ENCODE data around the gene ERC1.
"Not testable (repeated sequence)": the region's sequence is repeated elsewhere in the genome, so short reads cannot be mapped to it uniquely, and the experiment has no call there.

Gene ERC1

DNA sequence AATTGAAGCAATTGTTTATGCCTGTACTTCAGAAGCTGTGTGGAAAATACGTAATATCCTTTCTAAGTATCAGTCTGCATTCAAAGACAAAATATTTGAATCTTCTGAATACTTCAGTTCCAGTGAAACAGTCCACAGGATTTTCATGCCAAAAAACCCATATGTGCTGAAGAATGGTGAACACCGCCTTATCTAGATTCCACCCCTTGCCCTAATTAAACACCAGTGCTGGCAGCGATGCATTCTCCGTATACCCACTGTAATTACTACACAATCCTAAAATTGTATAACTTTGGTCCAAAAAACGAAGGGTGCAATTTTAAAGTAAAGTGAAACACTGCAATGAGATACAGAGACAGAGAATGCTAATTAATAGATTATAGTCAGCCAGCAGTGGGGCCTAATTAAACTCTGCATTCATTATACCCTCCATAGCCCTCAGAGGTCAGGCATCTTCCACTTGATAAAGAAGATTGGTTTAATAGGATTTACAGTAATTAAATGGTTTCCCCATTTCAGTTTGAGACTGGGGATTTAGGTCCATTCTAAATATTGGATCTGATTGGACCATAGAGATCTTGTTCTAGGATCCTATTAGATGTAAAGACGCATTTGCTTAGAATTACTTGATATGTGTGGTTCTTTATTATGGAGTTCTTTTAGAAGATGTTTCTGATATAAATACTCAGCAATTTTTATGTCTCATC is 43.9 kb downstream of the ERC1 start:
- no peak for DNase-seq

DNA sequence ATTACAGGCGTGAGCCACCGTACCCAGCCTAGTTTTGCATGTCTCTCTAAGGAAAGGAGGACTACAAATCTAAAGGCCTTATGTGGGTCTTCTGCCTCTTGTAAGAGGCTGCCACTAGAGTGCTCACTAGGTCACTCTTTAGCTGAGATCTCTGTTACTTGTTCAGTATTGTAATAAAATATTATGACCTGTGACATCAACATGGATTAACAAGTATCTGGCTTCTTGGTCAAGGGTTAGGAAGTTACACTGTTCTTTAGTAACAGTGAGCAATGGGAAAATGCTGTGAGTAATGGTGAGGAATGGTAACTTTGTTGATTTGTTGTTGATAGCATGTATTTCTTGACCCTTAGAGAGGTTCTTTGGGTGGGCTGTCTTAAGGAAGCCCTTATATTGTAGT is 50.5 kb downstream of the ERC1 start:
- DNase-seq, result no peak

DNA sequence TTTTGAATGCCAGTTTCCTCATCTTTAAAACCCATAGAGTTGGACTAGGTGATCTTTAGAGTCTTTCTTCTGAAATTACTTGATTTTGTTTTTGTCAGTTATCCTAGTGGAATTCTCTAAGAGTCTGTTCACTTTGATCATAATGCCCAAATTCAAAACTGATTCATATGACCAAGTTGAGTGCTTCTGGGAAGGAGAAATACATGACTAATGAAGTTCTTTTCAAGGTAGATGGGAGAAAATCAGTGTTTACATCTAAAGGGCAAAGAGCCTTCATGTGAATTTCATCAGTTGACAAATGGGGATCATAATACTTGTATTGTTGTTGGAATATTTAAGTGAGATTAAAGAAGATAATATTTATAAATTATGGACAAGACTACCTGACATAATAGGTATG is 53.2 kb downstream of the ERC1 start:
- DNase-seq, result peak; percentile 11

DNA sequence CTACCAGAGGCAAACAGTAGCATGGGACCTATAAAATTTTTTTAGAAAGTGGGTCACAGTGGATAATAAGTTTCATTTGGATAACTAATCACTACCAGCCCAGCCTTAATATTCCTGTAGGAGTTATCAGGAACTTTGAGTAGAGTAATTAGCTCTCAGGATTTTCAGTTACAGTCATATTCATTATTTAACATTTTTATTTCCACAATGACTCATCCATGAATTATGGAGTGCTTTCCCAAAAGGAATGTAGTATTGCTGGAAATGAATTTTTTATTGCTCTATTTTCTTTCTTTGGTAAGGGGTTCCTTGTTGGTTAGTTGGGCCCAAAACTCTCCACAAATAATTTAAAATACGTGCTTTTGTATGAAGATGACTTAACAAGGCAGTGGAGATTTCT is 53.7 kb downstream of the ERC1 start:
- DNase-seq, result peak; percentile 67

DNA sequence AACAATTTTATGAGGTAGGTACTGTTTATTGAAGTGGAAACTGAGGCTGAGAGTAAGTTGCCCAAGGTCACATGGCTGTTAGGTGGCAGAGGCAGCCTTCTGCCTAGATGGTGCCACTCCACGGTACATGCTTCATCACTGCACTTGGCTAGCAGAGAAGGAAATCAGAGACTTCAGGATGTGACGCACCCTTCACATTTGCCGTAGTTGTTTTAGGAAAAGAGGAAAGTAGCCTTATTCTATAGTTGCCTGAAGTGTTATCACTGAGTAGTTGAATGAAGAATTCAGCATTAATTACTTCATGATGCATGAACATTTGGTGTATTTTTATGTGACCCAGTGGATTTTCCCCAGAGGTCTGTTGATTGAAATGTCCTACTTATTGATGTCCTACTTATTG is 55.7 kb downstream of the ERC1 start:
- no peak for DNase-seq

DNA sequence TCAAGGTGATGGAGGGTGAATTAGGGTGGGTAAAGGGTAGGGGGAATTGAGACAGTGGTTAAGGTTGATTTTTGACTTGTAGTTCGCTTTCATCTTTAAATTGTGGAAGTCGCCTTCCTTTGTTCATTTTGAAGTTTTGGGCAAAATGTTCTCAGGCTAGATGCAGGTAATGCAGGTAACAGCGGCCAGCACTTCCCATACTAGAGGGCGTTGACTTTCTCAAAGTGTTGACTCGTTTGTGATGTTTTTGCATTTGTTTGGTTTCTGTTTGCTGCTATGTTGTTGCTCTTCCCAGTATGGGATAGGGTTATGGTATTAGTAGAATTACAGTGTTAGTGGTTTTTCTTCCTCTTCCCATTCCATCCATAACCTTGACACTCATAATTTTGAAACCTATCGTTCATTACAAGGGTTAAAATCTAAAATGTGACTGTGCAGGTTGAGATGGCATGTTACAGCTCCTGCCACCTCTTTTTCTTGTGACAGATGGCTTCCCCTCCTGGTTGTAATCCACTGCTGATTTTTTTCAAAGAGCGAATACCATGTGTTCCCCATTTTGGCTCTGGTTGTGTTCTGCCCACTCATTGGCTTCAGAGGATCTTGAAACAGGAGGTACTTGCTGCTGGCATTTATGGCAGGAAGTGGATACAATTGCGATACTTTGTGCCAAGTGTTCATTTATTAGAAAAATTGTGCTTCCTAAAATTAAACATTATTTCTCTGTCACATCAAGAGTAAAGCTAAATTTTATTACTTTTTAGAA is 57.1 kb downstream of the ERC1 start:
- DNase-seq, result no peak

DNA sequence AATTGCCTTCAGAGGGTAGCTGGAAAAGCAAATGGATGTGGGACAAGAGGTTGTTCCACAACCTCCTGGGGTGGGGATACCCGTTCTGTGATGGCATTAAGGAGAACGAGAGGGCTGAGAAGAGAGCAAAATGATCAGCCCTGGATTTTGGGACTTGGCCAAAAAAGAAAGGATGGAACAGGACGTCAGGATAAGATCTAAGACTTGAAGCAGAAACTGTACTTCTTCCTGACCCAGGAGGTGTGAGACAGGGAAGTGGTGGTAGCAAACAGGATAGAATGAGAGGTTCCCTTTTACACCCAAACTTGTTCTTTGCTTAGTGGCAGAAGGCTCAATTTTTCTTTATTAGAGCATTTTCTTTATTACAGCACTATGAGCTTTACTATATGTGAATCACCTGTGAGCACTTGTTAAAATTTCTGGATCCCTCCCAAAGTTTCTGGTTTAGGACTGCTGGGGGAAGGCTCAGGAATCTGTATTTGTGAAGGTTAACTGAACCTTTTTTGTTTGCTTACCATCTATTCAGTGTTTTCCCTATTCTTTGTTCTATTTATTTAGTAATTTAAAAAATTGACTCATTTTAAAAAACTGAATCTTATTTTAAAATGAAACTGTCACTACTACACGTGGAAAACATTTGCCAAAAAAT is 59.2 kb downstream of the ERC1 start:
- no peak for DNase-seq

DNA sequence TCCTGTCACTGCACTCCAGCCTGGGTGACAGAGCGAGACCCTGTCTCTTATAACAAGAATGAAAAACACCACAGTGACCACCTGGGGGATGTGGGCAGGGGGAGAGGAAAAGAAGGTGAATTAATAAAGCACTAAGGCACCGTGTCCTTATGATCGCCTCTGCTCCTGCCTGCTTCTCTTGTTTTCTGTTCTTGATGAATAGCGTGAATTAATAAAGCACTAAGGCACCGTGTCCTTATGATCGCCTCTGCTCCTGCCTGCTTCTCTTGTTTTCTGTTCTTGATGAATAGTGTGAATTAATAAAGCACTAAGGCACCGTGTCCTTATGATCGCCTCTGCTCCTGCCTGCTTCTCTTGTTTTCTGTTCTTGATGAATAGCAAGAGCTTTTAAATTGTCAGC is 60.6 kb downstream of the ERC1 start:
- DNase-seq, result not testable (repeated sequence)

DNA sequence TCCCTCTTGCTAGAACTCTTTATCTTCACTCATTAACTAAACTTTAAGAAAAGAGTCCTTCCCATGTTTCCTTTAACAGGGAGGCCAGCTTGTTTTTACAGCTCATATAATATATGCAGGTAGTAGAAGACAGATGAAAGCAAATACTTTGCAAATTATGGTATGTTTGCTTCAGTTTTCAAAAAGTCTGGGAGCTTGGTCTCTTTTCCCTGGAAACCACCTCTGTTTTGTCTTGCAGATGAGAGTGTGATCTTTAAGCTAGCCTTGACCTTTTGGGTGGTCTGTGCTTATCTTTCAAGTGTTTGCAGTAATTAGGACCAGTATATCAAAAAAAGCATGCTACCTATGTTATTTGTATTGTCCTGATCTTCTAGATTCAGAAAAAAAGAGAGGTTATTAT is 62.7 kb downstream of the ERC1 start:
- DNase-seq, result no peak

DNA sequence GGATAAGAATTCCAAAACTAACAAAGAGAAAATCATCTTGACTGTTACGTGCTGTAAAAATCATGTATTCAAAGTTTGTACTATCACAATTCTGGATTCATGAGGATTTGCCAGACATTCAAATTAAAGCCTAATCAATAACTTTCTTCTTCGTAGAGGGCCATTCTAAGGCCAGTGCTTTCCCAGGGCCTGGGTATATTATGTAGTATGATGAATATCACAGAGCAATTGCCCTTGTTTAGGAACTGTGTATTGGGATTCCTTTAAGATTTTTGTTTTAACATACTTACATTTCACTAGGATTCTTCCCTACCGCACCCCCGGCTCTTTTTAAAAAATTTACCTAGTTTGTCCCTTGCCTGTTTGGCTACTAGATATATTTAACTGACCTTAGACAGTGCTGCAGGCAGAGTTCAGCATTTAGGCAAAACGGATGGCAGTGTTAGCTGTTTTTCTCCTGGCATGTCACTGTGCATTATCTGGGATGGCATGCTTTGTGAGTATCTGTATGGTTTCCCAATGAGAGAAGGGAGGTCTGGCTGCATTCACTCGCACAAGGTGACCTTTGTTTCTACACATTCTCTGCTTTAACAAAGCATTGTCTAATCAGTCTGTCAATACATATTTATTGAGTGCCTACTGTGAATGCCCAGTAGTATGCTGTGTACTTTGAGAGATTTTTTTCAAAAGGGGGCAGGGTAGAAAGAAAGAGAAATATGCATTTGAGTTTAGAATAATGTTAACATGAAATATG is 63.3 kb downstream of the ERC1 start:
- no peak for DNase-seq

DNA sequence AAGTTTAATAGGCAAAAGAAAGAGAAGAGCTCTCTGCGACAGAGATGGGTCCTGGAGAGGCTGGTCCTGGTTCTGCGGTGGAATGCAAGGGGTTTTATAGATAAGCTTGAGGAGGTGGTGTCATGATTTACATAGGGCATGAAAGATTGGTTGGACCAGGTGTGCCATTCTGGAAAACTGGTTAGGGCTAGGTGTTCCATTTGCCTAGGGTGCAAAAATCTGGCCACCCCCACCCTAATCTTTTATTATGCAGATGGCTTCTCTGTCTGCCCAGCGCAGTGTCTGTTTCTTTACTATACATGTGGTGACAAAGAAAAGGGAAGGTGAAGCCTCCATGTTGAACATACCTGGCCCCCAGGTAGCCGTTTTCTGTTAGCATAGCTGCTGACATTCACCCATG is 65.4 kb downstream of the ERC1 start:
- no peak for DNase-seq

DNA sequence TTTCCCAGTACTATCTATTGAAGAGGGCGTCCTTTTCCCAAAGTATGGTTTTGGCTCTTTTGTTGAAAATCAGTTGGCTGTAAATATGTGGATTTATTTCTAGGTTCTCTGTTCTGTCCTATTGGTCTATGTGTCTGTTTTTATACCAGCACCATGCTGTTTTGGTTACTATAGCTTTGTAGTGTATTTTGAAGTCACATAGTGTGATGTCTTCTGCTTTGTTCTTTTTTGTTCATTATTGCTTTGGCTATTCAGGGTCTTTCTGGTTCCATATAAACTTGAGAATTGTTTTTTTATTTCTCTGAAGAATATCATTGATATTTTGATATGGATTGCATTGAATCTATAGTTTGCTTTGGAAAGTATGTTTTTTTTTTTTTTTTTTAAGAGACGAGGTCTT is 67.4 kb downstream of the ERC1 start:
- DNase-seq, result no peak

DNA sequence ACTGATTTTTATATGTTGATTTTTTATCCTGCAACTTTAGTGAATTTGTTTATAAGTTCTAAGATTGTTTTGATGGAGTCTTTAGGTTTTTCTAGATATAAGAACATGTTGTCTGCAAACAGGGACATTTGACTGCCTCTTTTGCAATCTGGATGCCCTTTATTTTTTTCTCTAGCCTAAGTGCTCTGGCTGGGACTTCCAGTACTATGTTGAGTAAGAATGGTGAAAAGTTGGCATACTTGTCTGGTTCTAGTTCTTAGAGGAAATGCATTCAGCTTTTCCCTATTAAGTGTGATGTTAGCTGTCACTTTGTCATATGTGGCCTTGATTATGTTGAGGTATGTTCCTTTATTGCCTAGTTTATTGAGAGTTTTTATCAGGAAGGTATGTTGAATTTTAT is 68.1 kb downstream of the ERC1 start:
- no peak for DNase-seq

DNA sequence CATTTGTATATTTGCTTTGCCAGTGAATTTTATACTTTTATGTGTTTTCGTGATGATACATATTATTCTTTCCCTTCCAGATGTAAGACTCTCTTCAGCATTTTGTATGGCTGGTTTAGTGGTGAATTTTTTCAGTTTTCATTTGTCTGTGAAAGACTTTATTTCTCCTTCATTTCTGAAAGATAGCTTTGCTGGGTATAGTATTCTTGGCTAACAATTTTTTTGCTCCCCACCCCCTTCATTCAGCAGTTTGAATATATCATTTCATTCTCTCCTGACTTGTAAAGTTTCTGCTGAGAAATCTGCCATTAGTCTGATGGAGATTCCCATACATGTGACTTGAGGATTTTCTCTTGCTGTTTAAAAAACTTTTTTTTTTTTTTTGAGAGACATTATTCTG is 72.8 kb downstream of the ERC1 start:
- no peak for DNase-seq

DNA sequence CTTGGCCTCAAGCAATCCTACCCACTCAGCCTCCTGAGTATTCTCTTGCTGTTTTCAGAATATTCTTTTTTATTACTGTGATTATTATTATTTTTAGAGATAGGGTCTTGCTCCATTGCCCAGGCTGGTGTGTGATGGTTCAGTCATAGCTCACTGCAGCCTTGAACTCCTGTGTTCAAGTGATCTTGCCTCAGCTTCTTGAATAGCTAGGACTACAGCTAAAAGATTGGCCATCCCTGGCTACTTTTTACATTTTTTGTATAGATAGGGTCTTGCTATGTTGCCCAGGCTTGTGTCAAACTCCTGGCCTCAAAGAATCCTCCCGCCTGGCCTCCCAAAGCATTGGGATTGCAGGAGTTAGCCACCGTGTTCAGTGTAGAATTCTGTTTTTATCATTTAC is 73.3 kb downstream of the ERC1 start:
- DNase-seq, result no peak

DNA sequence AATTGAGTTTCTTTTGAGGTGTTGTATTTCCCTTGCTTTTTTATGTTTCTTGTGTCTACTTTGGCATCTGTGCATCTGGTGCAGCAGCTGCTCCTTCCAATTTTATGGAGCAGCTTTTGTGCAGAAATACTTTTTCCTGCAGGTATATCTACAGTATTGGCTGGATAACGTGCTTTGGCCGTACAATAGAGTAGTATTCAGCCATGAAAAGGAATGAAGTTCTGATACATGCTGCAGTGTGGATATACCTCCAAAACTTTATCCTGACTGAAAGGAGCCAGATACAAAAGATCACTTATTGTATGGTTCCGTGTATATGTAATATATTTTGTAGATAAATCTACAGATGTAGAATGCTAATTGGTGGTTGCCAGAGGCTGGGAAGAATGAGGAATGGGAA is 74.6 kb downstream of the ERC1 start:
- DNase-seq, result no peak

DNA sequence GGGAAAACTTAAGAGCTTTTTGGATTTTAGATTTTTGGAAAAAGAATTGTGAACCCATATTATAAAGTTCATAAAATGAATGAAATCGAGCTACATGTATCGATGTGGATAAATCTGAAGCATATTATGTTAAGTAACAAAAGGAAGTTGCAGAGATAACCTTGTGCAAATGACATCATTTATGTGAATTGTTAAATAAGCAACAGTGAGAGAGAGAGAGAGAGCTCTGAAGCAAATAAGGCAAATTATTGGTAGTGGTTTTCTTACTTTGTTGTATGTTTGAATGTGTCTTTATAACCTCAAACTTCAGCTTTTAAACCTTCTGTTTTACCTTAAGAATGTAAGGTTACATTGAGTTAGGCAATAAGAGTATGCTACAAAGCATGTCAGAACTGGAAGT is 78.8 kb downstream of the ERC1 start:
- no peak for DNase-seq

DNA sequence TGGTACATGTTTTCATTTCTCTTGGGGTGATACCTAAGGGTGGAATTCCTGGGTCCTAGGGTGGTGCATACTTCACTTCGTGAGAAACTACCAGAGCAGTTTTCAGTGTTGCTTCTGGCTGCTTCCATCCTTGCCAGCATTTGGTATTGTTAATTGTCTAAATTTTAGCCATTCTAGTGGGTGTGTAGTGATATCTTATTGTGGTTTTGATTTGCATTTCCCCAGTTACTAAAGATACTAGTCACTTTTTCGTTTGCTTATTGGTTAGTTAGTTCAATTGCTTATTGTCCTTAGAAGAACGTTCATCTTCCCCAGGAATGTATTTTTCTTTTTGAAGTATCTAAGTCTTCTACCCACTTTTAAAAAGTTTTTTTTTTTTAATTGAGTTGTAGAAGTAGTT is 80.2 kb downstream of the ERC1 start:
- DNase-seq, result no peak

DNA sequence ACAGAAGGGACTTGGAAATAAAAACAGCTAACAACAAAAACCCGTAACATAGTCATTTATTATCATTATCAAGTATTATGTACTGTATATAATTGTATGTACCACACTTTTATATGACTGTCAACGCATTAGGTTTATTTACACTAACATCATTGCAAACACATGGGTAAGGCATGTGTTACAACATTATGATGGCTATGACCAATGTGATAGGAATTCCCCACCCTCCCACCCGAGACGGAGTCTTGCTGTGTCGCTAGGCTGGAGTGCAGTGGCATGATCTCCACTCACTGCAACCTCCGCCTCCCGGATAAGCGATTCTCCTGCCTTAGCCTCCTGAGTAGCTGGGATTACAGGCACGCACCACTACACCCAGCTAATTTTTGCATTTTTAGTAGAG is 82.6 kb downstream of the ERC1 start:
- peak; percentile 10 for DNase-seq

DNA sequence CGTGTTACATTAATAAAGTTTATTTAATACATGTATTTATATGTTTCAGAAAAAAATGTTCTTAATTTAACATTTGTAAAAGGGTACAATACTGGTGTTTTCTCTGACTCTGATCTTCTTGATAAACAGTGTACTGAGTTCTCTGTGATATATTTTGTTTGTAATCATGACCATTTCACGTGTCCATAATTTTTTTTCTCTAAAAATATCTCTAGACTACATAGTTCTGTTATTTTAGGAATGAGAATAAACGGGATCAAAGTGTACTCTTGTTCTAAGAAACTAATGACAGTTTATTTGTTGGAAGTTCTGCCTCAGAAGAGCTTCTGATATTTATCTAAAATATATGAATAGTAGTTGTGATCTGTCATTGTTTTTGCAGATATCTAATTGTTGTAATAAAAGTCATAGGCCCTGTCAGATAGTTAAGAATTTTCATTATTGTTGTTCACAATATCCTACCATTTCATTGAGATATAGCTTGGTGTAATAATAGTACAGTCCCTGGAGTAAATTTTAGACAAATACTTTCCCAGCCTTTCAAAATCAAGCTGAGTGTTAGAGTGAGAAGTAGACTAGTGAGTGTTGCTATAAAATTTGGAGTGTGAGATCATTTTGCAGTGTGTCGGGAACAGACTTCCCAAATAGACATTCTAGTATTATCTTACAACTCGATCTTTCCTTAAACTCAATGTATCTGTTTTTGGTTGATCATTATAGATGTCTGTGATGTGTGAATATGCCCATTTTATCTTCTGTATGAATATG is 86.2 kb downstream of the ERC1 start:
- DNase-seq, result no peak

DNA sequence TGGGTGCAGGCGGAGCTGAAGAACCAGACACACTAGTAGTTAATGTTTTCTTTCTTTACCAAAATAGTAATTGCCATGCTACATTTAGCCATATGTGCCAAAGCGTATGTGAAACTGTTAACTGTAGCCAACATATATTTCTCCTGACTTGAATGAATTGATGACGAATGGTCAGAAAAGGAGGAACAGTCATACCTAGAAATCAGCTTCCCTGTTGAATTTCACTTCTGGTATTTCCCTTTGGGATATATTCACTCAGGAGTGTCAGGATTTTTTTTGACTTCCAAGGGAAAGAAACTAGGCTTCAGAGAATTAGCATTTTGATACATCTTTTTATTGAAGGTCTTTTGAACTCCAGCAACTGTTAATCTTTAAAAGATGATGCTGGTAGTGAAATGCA is 87.0 kb downstream of the ERC1 start:
- DNase-seq, result peak; percentile 16

DNA sequence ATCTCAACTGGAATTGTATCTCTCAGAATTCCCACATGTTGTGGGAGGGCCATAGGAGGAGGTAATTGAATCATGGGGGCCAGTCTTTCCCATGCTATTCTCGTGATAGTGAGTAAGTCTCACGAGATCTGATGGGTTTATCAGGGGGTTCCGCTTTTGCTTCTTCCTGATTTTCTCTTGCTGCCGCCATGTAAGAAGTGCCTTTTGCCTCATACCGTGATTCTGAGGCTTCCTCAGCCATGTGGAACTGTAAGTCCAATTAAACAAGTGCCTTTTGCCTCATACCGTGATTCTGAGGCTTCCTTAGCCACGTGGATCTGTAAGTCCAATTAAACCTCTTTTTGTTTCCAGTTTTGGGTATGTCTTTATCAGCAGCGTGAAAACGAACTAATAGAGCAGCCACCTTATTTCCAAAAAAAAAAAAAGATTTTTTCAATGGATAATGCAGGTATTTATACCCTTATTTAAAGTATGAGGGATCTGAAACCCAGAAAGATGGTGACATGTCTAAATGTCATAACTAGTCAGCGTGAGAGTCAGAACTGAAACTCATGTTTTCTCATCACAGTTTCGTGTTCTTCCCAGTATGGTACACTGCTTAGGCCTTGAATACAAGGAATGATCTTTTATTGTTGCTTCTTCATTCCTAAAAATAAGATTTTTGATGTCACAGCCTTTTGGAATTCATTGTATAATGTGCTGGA is 89.6 kb downstream of the ERC1 start:
- DNase-seq, result no peak

Data from fibroblast of upper back skin (primary cell).